Measurements from ENCODE around the gene ACTL10. TPM values are rescaled to one million over a fixed set of nuclear protein-coding genes. Genes with fewer than 3 reads are reported as not detected.

The ACTL10 gene
- total and polyA plus RNA-seq, 2 donors (not counting 1 experiment from before 2014, with no cell fraction given), result 1.2 to 6.3 TPM

DNA sequence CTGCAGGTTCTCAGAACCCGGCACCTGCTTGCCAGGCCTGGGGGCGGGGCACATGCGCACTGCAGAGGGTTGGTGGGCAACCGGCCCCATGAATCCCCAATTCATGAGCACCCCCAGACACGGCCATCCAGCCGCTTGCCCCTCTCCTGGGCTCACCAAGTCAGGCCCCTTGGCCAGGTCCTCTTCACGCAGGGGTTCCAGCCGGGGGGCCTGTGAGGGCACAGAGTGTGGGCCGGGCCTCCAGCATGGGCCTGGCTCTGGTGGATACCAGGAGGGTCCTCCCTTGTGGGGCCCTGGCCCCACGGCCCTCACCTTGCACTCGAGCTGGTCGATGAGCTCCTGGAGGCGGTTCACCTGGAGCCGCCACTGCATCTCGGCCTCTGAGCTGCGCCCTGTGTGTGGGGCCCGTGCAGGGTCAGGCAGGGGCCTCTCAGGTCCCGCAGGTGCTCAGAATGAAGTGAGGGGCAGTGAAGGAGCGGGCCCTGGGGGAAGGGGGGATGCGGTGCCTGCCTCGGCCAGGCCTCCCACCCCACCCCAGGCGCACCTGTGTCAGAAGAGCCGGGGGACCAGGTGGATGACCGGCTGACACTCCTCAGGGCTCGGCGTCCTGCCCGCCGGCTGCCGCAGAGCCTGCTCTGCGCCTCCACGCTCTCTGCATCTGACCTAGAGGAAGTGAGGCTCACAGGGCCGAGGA, 7.3 kb upstream of the ACTL10 start:
- peaks cover 9% of the 10 kb centered on the region for H3K4me1 Mint-ChIP-seq
- H3K27me3 Mint-ChIP-seq, result no peaks in the 10 kb centered on the region
- Histone ChIP-seq H3K9me3 (ENCODE audit: control extremely low read depth in 1 of 3, control insufficient read depth in 2 of 3, insufficient read depth in 1 of 3, low read length in 2 of 3) (no peaks in the 10 kb centered on the region), H3K9ac (ENCODE audit: low read length) (no peak overlapping the region), H3K4me3 (ENCODE audit: control extremely low read depth in 1 of 5, extremely low read depth in 1 of 5, insufficient read depth in 1 of 5, low read depth in 2 of 5, low read length in 4 of 5) (no peak overlapping the region), H3K27me3 (replicated peaks in 1 of 4; ENCODE audit: control extremely low read depth in 1 of 4, control insufficient read depth in 3 of 4, insufficient read depth in 4 of 4, low read length in 3 of 4) (no peaks in the 10 kb centered on the region), H3K27ac (ENCODE audit: low read length in 2 of 2) (no peak overlapping the region), H4K20me1 (ENCODE audit: control insufficient read depth, insufficient read depth, low read length, poor library complexity, severe bottlenecking) (no peaks in the 10 kb centered on the region), H3K79me2 (ENCODE audit: control insufficient read depth, insufficient read depth, low read length) (peaks cover 6% of the 10 kb centered on the region), H2AFZ (ENCODE audit: insufficient read depth, low read depth, low read length, poor library complexity, severe bottlenecking) (no peak overlapping the region), H3K36me3 (replicated peaks in 1 of 2; ENCODE audit: control extremely low read depth in 1 of 2, control insufficient read depth in 1 of 2, extremely low read depth in 1 of 2, insufficient read depth in 2 of 2, low read length in 1 of 2) (no peaks in the 10 kb centered on the region), H3K4me1 (ENCODE audit: control insufficient read depth in 2 of 2, insufficient read depth in 2 of 2, low read length in 2 of 2) (peaks cover 11 to 16% of the 10 kb centered on the region in 2 donors), H3K4me2 (replicated peaks; ENCODE audit: low read depth, low read length, poor library complexity, severe bottlenecking) (no peak overlapping the region)
- H3K4me3 Mint-ChIP-seq, result no peak overlapping the region
- POLR2A ChIA-PET, result no interaction called here
- DNase-seq (no peak), ATAC-seq (ENCODE audit: low read depth) (no peak)
- intact Hi-C loops (cut with micrococcal nuclease), result loop anchor here (5.0 kb wide), 1 partner anchor 453 kb away; the partner anchor contains the start of gene EIF2S2
- no peak for TF ChIP-seq EZH2 (IDR thresholded peaks at IDR 0.05; ENCODE audit: borderline replicate concordance, insufficient read depth, low read depth, low read length, poor library complexity, severe bottlenecking)
- TF ChIP-seq, protein P1, sequence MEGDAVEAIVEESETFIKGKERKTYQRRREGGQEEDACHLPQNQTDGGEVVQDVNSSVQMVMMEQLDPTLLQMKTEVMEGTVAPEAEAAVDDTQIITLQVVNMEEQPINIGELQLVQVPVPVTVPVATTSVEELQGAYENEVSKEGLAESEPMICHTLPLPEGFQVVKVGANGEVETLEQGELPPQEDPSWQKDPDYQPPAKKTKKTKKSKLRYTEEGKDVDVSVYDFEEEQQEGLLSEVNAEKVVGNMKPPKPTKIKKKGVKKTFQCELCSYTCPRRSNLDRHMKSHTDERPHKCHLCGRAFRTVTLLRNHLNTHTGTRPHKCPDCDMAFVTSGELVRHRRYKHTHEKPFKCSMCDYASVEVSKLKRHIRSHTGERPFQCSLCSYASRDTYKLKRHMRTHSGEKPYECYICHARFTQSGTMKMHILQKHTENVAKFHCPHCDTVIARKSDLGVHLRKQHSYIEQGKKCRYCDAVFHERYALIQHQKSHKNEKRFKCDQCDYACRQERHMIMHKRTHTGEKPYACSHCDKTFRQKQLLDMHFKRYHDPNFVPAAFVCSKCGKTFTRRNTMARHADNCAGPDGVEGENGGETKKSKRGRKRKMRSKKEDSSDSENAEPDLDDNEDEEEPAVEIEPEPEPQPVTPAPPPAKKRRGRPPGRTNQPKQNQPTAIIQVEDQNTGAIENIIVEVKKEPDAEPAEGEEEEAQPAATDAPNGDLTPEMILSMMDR (IDR thresholded peaks at IDR 0.05), result no peak
- no peaks in the 10 kb centered on the region for H3K9me3 Mint-ChIP-seq (ENCODE audit: insufficient read depth)
- CTCF ChIA-PET, result interaction anchor here (0.6 to 1.0 kb wide), 2 partner anchors 8 to 155 kb away, joined by 3 read pairs; no protein-coding TSS in a partner anchor
- H3K27ac Mint-ChIP-seq, result no peak overlapping the region
- 96% methylated on average over 32 of the region's 32 CpGs for WGBS (ENCODE audit: insufficient coverage)

DNA sequence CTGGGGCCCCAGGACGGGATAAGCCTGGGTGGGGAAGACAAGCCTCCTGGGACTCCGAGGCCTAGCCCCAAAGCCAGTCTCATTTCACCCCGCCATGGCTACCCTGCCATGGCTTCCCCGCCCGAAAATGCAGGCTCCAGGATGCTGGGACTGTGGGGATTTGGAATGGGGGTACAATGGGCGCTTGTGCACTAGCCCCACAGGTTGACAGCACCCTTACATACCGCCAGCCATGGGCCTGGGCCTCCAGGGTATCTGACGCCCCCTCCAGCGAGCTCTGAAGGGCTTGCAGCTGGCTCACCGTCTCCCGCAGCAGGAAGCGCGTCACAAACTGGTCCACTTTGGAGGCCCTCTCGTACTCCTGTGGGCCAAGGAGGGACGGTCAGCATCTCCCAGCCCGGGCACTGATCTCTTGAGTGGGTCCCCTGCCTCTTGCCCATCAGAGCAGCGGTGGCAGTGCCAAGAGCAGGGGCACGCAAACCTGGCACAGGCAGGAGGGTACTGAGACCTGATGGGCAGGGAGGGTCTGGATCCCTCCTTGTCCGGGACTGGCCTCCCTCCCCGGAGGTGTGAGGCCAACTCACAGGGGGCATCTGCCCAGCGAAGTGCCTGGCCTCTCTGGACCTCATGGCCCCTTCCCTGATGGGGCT, 6.6 kb upstream of the ACTL10 start:
- intact Hi-C loops (cut with micrococcal nuclease), result loop anchor here (5.0 kb wide), 1 partner anchor 452 kb away; the partner anchor contains the start of gene EIF2S2
- no peak for TF ChIP-seq EZH2 (IDR thresholded peaks at IDR 0.05; ENCODE audit: borderline replicate concordance, insufficient read depth, low read depth, low read length, poor library complexity, severe bottlenecking)
- TF ChIP-seq, protein P1 (IDR thresholded peaks at IDR 0.05), result no peak
- peaks cover 11 to 18% of the 10 kb centered on the region in 2 donors for H3K4me1 ChIP-seq (ENCODE audit: control insufficient read depth in 2 of 2, insufficient read depth in 2 of 2, low read length in 2 of 2)
- ATAC-seq (ENCODE audit: low read depth) (no peak), DNase-seq (no peak)
- H4K20me1 ChIP-seq (ENCODE audit: control insufficient read depth, insufficient read depth, low read length, poor library complexity, severe bottlenecking), result no peaks in the 10 kb centered on the region
- peaks cover 6% of the 10 kb centered on the region for H3K79me2 ChIP-seq (ENCODE audit: control insufficient read depth, insufficient read depth, low read length)
- H3K9me3 ChIP-seq (ENCODE audit: control extremely low read depth in 1 of 3, control insufficient read depth in 2 of 3, insufficient read depth in 1 of 3, low read length in 2 of 3), result no peaks in the 10 kb centered on the region
- no peak overlapping the region for H3K4me3 ChIP-seq (ENCODE audit: control extremely low read depth in 1 of 5, extremely low read depth in 1 of 5, insufficient read depth in 1 of 5, low read depth in 2 of 5, low read length in 4 of 5)
- CTCF ChIA-PET, result no interaction called here
- H3K27me3 ChIP-seq (replicated peaks in 1 of 4; ENCODE audit: control extremely low read depth in 1 of 4, control insufficient read depth in 3 of 4, insufficient read depth in 4 of 4, low read length in 3 of 4), result no peaks in the 10 kb centered on the region
- no peaks in the 10 kb centered on the region for H3K9me3 Mint-ChIP-seq (ENCODE audit: insufficient read depth)
- POLR2A ChIA-PET, result no interaction called here
- no peak overlapping the region for H3K9ac ChIP-seq (ENCODE audit: low read length)
- no peak overlapping the region for H3K4me2 ChIP-seq (replicated peaks; ENCODE audit: low read depth, low read length, poor library complexity, severe bottlenecking)
- no peaks in the 10 kb centered on the region for H3K36me3 ChIP-seq (replicated peaks in 1 of 2; ENCODE audit: control extremely low read depth in 1 of 2, control insufficient read depth in 1 of 2, extremely low read depth in 1 of 2, insufficient read depth in 2 of 2, low read length in 1 of 2)
- WGBS (ENCODE audit: insufficient coverage), result 98% methylated on average over 18 of the region's 21 CpGs
- no peak overlapping the region for H3K4me3 Mint-ChIP-seq
- no peak overlapping the region for H3K27ac Mint-ChIP-seq
- no peak overlapping the region for H3K27ac ChIP-seq (ENCODE audit: low read length in 2 of 2)
- peaks cover 14% of the 10 kb centered on the region for H3K4me1 Mint-ChIP-seq
- no peaks in the 10 kb centered on the region for H3K27me3 Mint-ChIP-seq
- no peak overlapping the region for H2AFZ ChIP-seq (ENCODE audit: insufficient read depth, low read depth, low read length, poor library complexity, severe bottlenecking)
